Endometrial microvascular endothelial cells (primary cell): ENCODE results near the gene CREG1. TPM values are rescaled to one million over a fixed set of nuclear protein-coding genes. Genes with fewer than 3 reads are reported as not detected.
"Not testable (repeated sequence)": the region's sequence is repeated elsewhere in the genome, so short reads cannot be mapped to it uniquely, and the experiment has no call there.

Experiments
- in situ Hi-C: cut with HindIII; loops from 2 replicates; pipeline ENCODE4 v1.10.0; 2017; ENCODE audit warnings: low sequenced_read_pairs, low pct_unique_long_range_greater_than_20kb; ENCODE audit errors: inconsistent ontology term
- total RNA-seq: library from RNA; depleted of rRNA; stranded (reverse); fragments of >200 nt; gene quantifications from one replicate; pipeline ENCODE4 v1.2.3, GENCODE V29; 2015; ENCODE audit errors: inconsistent ontology term

The CREG1 gene
- 28.3 TPM for total RNA-seq

DNA sequence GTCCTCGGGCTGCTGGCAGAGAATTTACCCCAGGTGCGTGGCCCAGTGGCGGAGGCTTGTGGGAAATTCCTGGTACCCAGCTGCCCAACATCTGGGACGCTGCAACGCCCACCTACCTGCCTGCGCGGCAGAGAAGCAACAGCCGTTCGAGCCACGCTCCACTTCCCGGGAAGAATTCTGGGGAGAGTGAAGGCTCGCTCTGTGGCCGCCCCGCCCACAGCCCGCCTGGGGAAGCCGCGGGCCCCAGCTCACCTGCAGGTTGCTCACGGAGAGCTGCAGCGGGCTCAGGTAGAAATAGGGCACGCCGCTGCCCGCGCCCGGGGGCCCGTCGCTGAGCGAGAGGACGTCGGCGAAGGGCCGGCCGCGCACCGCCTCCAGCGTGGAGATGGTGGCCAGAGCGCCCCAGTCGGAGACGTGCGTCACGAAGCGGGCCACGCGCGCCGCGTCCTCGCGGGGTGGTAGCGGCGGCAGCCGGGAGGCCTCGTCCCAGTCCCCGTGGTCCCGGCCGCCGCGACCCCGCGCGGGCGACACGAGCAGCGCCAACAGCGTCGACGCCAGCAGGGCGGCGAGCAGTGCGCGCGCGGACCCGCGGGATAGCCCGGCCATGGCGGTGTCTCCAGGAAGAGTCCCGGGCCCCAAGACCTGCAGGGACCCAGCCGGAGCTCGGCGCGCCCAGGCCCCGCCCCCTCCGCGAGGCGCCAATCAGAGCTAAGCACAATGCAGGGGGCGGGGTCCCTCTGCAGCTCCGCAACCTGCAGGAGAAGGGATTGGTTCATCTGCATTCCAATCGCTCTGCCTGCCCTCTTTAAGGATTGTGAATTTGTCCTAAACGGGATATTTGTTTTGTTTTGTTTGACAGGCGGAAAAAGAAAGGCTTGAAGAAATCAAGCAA is at the start of gene CREG1:
Gene CREG1 (minus strand): TSS at position 627 of the 892 bp plus-strand sequence.
- in situ Hi-C loops: no loop called here

DNA sequence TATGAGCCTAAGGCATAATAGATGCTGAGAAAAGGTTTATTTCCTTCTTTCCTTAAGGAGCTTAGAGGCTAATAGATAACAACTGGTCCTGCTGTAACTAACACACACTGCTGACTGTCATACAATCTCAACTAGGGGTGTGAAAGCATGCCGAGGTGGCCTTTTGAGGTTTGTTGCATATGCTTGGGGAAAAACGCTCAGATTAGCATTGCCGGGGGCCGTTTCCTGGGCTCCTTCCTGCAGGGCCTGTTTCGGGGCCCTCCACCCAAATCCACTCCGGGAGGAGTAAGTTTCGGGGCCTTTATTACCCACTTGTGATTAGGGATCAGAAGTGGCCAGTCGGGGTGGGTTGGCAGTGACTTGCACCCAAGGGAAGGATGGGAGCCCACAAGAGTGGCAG is 49.3 kb upstream of the CREG1 start:
- in situ Hi-C loops: no loop called here

DNA sequence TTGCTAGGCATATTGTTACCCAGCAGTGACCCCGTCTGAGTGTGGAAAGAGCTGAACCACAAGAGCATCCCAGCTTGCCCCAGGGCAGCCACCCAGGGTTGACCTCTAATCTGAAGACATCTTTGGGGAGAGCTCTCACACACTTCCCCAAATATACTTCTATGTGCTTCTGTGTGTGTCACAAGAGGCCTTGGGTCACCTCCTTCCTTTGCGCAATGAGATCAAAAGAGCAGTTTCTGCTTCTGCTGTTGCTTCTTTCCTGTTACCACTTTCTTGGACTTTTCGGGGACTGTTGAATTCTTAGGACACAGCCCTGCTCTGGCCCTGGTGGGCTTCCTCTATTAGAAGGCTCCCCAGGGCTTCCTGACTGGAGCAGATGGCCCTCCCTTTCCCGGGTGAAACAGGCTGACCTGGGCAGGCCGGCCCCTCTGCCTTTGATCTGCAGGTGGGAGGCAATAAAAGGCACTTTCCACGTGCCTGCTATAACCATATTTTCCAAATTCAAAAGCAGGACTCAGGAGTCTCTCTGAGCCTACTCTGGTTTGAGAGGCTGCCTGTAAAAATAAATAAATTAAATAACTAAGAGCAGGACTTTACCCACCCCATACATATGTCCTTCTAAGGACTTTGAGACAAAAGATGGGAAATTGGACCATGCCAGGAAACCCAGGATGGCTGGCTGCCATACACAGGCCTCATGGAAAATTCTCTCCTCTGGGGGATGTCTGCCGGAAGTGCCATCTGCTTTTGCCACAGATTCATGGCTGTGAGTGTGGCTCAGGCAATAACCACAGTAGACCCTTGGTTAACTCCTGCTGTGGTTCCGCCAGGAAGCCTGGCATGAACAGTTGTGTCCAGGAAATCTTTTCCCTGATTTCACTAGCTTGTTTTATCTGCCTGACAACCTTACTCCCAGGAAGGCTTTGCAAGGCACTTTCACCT is 48.2 kb upstream of the CREG1 start:
- in situ Hi-C loops: no loop called here

DNA sequence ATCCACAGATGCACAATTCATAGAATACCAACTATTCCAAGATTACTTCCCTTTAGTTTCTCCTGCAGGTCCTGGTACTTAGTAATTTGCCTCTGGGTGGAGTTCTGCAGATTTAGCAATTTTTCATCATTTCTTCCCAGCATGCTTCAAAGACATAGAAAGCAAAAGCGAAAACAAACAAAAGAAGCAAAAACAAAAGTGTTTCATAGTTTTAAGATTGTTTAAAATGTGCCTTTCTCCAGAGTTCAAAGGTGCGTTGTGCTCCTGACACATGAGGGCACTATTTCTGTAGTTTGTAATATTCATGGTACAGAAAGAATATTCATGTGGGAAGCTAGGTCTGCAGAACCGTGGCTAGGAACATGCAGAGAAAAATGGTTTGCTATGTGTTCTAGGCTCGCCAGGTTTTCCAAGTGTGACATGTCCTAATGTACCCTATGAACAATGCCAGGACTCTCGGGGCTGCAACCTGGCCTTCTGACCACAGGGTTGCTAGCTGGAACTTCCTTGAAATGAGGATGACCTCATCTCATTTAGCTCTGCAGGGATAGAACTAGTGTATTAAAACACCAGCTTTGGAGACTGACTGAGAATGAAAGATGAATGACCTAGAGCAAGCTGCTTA is 46.5 kb upstream of the CREG1 start:
- in situ Hi-C loops: no loop called here

DNA sequence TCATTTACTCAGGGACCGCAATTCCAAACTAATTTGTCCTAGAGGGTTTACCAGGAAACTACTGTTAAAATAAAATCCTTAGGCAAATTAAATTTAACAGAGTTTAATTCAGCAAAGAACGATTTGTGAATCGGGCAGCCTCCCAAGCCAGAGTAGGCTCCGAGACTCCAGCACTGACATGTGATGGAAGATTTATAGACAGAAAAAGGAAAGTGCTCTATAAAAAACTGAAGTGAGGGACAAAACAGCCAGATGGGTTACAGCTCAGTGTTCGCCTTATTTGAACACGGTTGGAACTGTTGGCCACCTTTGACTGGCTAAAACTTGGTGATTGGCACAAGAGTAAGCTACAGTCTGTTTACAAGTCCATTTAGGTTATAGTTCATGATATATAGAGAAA is 41.3 kb upstream of the CREG1 start:
- in situ Hi-C loops: no loop called here

DNA sequence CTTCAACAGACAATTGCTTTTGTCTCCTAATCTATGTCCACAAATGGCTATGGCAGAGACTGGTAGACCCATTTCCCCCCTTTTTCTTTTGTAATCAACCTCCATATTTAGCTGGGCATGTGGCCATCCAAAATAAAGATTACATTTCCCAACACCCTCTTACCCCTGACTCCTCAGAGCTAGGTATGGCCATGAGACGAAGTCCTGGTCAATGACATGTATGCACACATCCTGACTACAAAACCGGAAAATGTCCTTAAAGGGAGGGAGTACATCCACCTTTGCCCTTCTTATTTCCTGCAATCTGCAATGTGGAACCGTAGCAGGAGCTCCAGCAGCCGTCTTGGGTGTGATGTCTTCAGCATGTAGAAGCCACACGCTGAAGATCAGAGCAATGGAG is 40.3 kb upstream of the CREG1 start:
- in situ Hi-C loops: no loop called here

DNA sequence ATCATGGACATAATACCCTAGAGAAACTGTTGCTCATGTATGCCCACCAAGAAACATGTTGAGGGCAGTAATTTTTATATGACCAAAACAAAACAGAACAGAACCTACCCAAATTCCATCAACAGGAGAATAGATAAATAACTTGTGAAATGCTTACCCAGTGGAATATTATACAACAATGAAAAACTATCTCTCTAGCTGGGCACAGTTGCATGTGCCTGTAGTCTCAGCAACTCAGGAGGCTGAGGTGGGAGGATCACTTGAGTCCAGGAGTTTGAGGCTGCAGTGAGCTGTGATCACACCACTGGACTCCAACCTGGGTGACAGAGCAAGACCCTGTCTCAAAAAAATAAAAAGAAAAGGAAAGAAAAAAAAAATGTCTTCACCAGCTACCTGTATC is 38.9 kb upstream of the CREG1 start:
- in situ Hi-C loops: no loop called here

DNA sequence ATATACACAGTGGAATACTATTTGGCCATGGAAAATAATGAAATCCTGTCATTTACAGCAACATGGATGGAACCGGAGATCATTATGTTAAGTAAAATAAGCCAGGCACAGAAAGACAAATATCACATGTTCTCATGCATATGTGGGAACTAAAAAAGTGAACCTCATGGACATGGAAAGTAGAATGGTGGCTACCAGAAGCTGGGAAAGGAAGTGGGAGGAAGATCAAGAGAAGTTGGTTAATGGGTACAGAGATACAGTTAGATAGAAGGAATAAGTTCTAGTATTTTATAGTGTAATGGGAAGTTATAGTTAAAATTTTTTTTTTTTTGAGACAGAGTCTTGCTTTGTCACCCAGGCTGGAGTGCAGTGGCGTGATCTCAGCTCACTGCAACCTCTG is 34.8 kb upstream of the CREG1 start:
- in situ Hi-C loops: no loop called here

DNA sequence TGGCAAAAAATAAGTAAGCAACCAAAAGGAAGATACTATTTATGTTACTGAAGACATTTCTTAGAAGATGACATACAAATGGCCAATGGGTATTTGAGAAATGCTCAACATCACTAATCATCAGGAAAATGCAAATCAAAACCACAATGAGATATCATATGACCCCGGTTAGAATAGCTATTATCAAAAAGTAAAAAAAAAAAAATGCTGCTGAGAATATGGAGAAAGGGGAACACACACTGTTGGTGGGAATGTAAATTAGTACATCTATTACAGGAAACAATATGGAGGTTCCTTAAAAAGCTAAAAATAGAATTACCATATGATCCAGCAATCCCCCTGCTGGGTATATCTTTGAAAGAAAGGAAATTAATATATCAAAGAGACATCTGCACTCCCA is 34.3 kb upstream of the CREG1 start:
- in situ Hi-C loops: no loop called here

DNA sequence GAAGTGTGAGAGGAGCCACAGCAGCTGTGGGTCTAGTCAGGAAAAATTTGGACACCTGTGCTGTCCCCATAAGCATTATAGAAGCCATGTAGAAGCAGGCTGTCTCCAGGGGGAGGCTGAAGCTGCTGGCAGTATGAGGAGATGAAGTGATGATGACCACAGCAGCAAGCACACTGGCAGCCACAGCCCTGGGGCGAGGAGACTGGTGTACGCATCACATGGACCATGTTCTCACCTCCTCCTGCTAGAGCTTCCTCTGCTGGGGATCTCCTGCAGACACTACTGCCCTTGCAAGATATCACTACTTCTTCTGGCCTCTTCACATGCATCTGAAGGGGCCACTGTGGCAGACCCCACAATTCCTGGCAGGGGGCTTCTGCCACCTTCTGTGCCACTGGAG is 33.8 kb upstream of the CREG1 start:
- in situ Hi-C loops: no loop called here

DNA sequence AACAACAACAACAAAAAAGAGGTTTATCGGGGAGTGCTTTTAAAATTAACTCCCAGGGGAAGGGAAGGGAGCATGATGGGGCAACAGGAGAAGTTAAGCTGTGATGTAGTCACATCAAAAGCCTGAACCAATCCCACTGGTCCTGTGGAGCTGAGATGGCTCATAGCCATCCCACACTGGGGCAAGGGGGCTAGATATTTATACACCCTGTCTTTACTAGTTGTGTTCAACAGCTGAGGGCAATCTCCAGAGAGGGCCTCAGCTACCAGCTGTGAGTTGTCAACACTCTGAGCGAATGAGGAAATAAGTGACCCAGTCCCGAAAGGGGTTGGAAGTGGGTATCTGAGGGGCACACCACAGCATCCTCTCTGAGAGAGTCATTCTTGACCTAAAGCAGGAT is 31.0 kb upstream of the CREG1 start:
- in situ Hi-C loops: no loop called here

DNA sequence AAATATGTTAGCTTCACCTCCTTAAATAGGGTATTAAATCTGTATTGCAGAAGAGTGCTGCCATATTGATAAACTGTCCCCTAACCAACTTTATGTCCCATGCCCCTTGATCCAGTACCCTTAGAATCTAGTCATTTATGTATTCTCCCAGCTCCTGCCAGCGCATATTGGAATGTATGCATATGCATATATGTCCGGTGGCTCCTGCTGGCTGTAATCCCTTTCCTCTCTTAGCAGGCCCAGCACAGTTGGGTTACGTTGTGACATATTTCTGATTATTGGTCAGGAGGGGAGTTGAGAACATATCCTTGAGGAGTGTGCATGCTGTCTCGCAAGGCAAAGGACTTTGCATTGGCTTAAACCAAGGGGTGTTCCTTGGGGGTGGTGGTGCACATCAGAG is 29.2 kb upstream of the CREG1 start:
- in situ Hi-C loops: no loop called here

DNA sequence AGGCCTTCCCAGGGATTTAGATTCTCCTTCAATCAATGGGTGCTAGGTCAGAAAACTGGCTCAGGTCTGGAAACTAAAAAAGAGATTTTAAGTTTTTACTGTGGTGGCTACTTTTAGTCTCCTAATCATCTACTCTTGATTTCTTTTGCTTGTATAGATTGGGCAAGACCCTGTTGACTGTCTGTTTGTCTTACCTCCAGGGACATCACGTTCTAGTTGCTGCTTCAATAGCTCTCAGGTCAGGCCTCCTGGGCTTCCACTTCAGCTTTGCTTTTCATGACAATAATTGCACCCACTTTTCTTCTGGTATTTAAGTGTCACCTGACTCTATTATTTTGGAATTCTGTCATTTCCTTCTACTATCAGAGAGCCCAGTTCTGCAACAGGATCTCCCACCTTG is 28.5 kb upstream of the CREG1 start:
- in situ Hi-C loops: no loop called here

DNA sequence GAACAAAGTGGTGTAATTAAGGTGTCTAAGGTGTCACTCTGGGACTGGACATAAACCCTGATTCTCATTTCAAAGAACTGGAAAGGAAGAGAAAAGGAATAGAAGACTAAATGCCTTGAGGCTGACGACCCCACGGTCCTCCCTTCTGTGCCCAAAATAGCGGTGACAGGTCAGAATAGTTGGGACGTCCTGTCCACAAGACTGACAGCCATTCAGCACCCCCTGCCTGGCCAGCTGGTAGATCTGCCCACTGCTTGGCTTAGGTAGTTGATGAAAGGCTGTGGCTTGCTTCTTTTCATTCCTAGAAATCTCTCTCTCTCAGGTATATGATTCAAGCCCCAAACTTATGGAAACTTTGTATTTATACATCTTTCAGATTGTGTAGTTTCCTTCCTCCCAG is 26.4 kb upstream of the CREG1 start:
- in situ Hi-C loops: no loop called here

DNA sequence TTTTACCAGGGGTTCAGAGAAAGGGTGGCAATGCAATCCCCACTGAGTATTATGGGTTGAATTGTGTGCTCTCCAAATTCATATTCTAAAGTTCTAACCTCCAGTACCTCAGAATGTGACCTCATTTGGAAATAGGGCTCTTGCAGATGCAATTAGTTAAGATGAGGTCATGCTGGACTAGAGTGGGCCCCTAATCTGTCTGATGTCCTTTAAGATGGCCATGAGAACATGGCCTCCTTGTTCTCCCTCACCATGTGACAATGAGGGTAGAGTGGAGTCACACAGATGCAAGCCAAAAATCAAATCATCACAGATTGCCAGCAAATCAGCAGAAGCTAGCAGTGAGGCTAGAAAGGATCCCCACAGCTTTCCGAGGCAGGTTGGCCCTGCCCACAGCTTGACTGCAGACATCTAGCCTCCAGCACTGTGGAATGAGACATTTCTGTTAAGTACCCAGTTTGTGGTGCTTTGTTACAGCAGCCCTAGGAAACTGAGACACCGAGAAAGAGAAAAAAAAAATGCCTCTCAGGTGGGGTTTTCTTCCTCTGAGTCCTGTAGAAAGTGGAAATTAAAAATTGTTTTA is 25.5 kb upstream of the CREG1 start:
- in situ Hi-C loops: no loop called here

DNA sequence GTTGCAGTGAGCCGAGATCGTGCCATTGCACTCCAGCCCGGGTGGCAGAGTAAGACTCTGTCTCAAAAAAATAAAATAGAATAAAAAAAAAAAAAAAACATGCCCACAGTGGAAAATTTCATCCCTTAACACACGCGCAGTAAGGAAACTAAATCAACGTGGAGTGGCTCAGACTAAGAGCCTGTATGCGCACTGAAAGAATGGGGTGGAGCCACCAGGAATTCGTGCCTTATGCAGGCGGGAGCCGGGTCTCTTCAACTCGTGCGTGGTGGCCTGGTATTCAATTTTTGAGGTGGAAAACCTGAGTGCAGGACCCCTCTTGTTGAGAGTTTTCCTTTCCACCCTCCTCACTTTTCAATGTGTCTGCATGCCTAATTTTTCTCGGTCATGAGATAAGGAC is 22.1 kb upstream of the CREG1 start:
- in situ Hi-C loops: no loop called here

DNA sequence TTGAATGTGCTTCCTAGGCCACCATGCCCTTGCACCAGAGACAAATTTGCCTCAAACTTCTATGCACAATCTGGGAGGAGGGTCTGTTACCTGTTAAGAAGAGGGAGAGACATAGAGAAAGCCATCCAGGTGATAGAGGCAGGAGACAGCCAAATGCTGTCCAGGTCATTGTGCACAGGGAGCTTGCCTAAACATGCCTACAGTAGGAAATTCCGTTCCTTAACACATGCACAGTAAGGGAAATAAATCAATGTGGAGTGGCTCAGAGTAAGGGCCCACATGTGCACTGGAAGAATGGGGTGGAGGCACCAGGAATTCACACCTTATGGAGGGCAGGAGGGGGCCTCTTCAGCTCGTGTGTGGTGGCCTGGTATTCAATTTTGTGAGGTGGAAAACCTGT is 19.5 kb upstream of the CREG1 start:
- in situ Hi-C loops: no loop called here

DNA sequence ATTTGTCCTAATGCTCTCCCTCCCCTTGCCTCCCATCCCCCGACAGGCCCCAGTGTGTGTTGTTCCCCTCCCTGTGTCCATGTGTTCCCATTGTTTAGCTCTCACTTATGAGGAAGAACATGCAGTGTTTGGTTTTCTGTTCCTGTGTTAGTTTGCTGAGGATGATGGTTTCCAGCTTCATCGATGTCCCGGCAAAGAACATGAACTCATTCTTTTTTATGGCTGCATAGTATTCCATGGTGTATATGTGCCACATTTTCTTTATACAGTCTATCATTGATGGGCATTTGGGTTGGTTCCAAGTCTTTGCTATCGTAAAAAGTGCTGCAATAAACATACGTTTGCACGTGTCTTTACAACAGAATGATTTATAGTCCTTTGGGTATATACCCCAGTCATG is 17.1 kb upstream of the CREG1 start:
- in situ Hi-C loops: not testable (repeated sequence)

DNA sequence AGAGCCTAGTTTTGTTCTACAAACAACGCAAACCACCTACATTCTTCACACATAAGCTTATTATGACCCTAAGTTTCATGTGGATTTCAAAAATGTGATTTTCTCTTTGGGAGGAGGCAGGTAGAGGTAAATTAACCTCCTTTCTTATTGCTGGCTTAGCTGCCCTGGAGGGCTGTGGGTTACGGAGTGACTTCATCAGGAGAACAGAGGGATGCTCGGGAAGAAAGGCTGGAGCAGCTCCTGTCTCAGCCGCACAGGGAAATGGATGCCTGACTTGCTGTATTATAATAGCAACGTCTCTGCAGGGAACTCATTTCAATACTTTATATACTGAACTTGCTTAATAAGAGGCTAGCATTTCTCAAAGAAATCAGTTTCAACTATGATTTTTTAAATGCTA is 14.1 kb upstream of the CREG1 start:
- in situ Hi-C loops: no loop called here
